CD4-positive, alpha-beta T cell (primary cell): Measurements from ENCODE around the gene KHNYN. TPM values are rescaled to one million over a fixed set of nuclear protein-coding genes. Genes with fewer than 3 reads are reported as not detected.
A peak's percentile ranks its signal among the peaks of the same experiment; 100 is the strongest.

Experiments used
- ATAC-seq: fragments of 200-7000 bp; cut with Tn5 transposase; one replicate; pipeline ENCODE4 v1.10.0; 2022; ENCODE audit warnings: mild to moderate bottlenecking; ENCODE audit not compliant: poor library complexity
- CTCF ChIA-PET: fragments of 350-600 bp; sonication (Branson Sonifier 250); formaldehyde crosslinking; loops from one replicate; lab custom pipeline; 2021; ENCODE audit warnings: antibody characterized with exemption, inconsistent platforms; lab: Charles Lee
- POLR2A ChIA-PET: fragments of 350-600 bp; sonication (Branson Sonifier 250); formaldehyde crosslinking; loops from one replicate; lab custom pipeline; 2021; ENCODE audit warnings: antibody characterized with exemption, inconsistent platforms; lab: Charles Lee
- DNase-seq, 14 experiments: peaks; one replicate each; pipeline ENCODE4 v3.0.0-alpha.2; 2013 to 2020; ENCODE audit warnings: mixed read lengths in 2 of 14
- H3K27ac ChIP-seq, 2 donors: one replicate each; pipeline versions ENCODE4 v1.5.1 to v1.7.0; 2013; ENCODE audit warnings: low read length in 2 of 2, low read depth in 1 of 2, mild to moderate bottlenecking in 1 of 2
- H3K27me3 ChIP-seq, 2 experiments: 1 replicate in 1 of 2; 2 replicates in 1 of 2; pipeline versions ENCODE4 v1.6.1 to v1.7.0; 2013; ENCODE audit warnings: low read length in 2 of 2, control low read depth in 1 of 2, mild to moderate bottlenecking in 1 of 2, moderate library complexity in 1 of 2; ENCODE audit not compliant: insufficient read depth in 2 of 2, control insufficient read depth in 1 of 2
- H3K36me3 ChIP-seq: one replicate; pipeline ENCODE4 v1.6.1; 2013; ENCODE audit warnings: low read length, control low read depth; ENCODE audit not compliant: insufficient read depth
- H3K4me1 ChIP-seq: one replicate; pipeline ENCODE4 v1.6.1; 2013; ENCODE audit warnings: low read length, control low read depth; ENCODE audit not compliant: insufficient read depth
- H3K4me3 ChIP-seq: one replicate; pipeline ENCODE4 v1.5.1; 2013; ENCODE audit warnings: mild to moderate bottlenecking, low read length, moderate library complexity
- H3K9me3 ChIP-seq, 2 experiments: 1 replicate in 1 of 2; 2 replicates in 1 of 2; pipeline versions ENCODE4 v1.6.1 to v1.7.0; 2013; ENCODE audit warnings: low read length in 2 of 2, mild to moderate bottlenecking in 2 of 2, control low read depth in 1 of 2, moderate library complexity in 1 of 2; ENCODE audit not compliant: control insufficient read depth in 1 of 2, insufficient read depth in 1 of 2
- H3K27ac Mint-ChIP-seq: one replicate; pipeline ENCODE4 v1.8.0; 2020; ENCODE audit warnings: mixed read lengths
- H3K27me3 Mint-ChIP-seq: one replicate; pipeline ENCODE4 v1.8.0; 2021; ENCODE audit warnings: mixed read lengths
- H3K36me3 Mint-ChIP-seq: one replicate; pipeline ENCODE4 v1.8.0; 2021; ENCODE audit warnings: low read depth, mixed read lengths
- H3K4me1 Mint-ChIP-seq: one replicate; pipeline ENCODE4 v1.8.0; 2021; ENCODE audit warnings: low read depth, mixed read lengths
- H3K4me3 Mint-ChIP-seq: one replicate; pipeline ENCODE4 v1.8.0; 2020; ENCODE audit warnings: mild to moderate bottlenecking, mixed read lengths
- H3K9me3 Mint-ChIP-seq: one replicate; pipeline ENCODE4 v1.8.0; 2020; ENCODE audit warnings: mixed read lengths
- CTCF ChIP-seq: fragments of 200-600 bp; IDR thresholded peaks from one replicate; pipeline ENCODE4 v1.8.0; 2022; ENCODE audit warnings: antibody characterized with exemption, mild to moderate bottlenecking
- intact Hi-C, 2 experiments: fragments of 100-400 bp; cut with DNase I in 1 of 2; cut with micrococcal nuclease in 1 of 2; formaldehyde crosslinking; loops; one replicate each; pipeline versions ENCODE4 v1.15.1 to v1.9.0; 2023 to 2025; cut with DNase I, micrococcal nuclease
- total RNA-seq, 174 experiments: library from RNA in 2 of 174; stranded (reverse) in 2 of 174; gene quantifications; one replicate each; pipeline ENCODE4 v1.2.3 and lab custom pipeline; 2021 to 2026

Gene KHNYN
- total RNA-seq, 2 experiments from 2014 or later, result 170 to 173 TPM

GRCh38 chr14:24438223-24439097, 8.7 kb downstream of the KHNYN start:
- ChIA-PET POLR2A (interaction anchor here (0.7 to 10.8 kb wide), 3 partner anchors 101 to 126 kb away, joined by 3 to 270 read pairs (median 3); partner anchors contain the start of genes ADCY4 and RIPK3), CTCF (interaction anchor here (2.7 to 3.6 kb wide), 4 partner anchors 73 to 196 kb away, joined by 11 to 64 read pairs (median 19); partner anchors contain the start of genes ADCY4 and TINF2)
- peak overlapping the region; percentile 64 for H3K4me3 Mint-ChIP-seq
- DNase-seq, result no peak
- TF ChIP-seq CTCF, result no peak
- no peaks in the 10 kb centered on the region for H3K9me3 Mint-ChIP-seq
- peaks cover 82% of the 10 kb centered on the region for H3K4me1 Mint-ChIP-seq
- ATAC-seq, result no peak
- peaks cover 44% of the 10 kb centered on the region for H3K4me1 ChIP-seq
- peaks cover 92% of the 10 kb centered on the region for H3K36me3 Mint-ChIP-seq
- no peak overlapping the region for H3K4me3 ChIP-seq
- peak overlapping the region; percentile 26 for H3K27ac Mint-ChIP-seq
- peaks cover 76% of the 10 kb centered on the region for H3K36me3 ChIP-seq
- no peak overlapping the region for H3K27ac ChIP-seq
- intact Hi-C loops, result loop anchor here in 1 of 2 experiments (10.0 kb wide), 1 partner anchor 324 kb away; the partner anchor contains the start of genes DCAF11 and NRL
- no peaks in the 10 kb centered on the region for H3K9me3 ChIP-seq
- H3K27me3 Mint-ChIP-seq, result no peaks in the 10 kb centered on the region
- H3K27me3 ChIP-seq, result no peaks in the 10 kb centered on the region

DNA sequence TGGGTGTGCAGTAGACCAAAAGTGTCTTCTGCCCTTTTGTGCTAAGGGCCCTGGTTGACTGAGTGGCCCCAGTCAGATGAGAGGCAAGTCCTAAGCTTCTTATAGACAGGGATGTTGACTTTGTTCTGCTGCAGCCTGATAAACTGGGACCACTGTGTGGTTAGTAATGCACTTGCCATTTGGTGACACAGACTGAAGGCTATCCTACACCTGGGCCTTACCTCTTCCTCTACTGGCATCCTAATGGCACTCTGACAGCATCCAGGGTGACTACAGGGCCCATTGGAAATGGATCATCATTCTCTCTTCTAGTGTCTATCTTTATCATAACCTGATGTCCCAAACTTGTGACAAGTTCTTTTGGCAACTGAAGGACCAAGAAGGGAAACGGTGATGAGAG, 9.5 kb downstream of the KHNYN start:
- no peak for ATAC-seq

More for the DNA sequence above, 9.5 kb downstream of the KHNYN start:
- Histone ChIP-seq H3K9me3 (no peaks in the 10 kb centered on the region), H3K36me3 (peaks cover 69% of the 10 kb centered on the region), H3K4me1 (peaks cover 46% of the 10 kb centered on the region), H3K4me3 (no peak overlapping the region), H3K27me3 (no peaks in the 10 kb centered on the region), H3K27ac (no peak overlapping the region)
- intact Hi-C loops, result loop anchor here in 1 of 2 experiments (10.0 kb wide), 1 partner anchor 324 kb away; the partner anchor contains the start of genes DCAF11 and NRL
- CTCF ChIA-PET, result interaction anchor here (1.1 kb wide), 1 partner anchor 106 kb away, joined by 3 read pairs; no protein-coding TSS in a partner anchor
- no peaks in the 10 kb centered on the region for H3K9me3 Mint-ChIP-seq
- no peak for TF ChIP-seq CTCF
- H3K27ac Mint-ChIP-seq, result peak overlapping the region; percentile 26
- H3K36me3 Mint-ChIP-seq, result peaks cover 85% of the 10 kb centered on the region
- DNase-seq, result no peak
- H3K4me1 Mint-ChIP-seq, result peaks cover 82% of the 10 kb centered on the region
- POLR2A ChIA-PET, result interaction anchor here (0.7 to 4.9 kb wide), 4 partner anchors 9 to 127 kb away, joined by 3 to 116 read pairs (median 4); partner anchors contain the start of genes CBLN3 and KHNYN
- peak overlapping the region; percentile 82 for H3K4me3 Mint-ChIP-seq
- no peaks in the 10 kb centered on the region for H3K27me3 Mint-ChIP-seq
